ENCODE results near the gene ZNF670. TPM values are rescaled to one million over a fixed set of nuclear protein-coding genes. Genes with fewer than 3 reads are reported as not detected.

The ZNF670 gene
- total and polyA plus RNA-seq, 2 donors, result 3.0 to 4.7 TPM

- peaks cover 10 to 22% of the 10 kb centered on the region in 2 donors for H3K9me3 ChIP-seq (ENCODE audit: control insufficient read depth in 2 of 2, insufficient read depth in 1 of 2, low read length in 1 of 2)
- H3K36me3 ChIP-seq (ENCODE audit: control insufficient read depth in 2 of 2, insufficient read depth in 2 of 2, low read length in 1 of 2), result peaks cover 27 to 38% of the 10 kb centered on the region in 2 donors
- 98% methylated on average over 5 of the region's 5 CpGs for WGBS
Measured at GRCh38 chr1:247096544-247096943, 17.9 kb upstream of the ZNF670 start.

GRCh38 chr1:247096112-247096511 is 17.5 kb upstream of the ZNF670 start:
- H3K36me3 ChIP-seq (ENCODE audit: control insufficient read depth in 2 of 2, insufficient read depth in 2 of 2, low read length in 1 of 2), result peaks cover 27 to 33% of the 10 kb centered on the region in 2 donors
- 99% methylated on average over 3 of the region's 3 CpGs for WGBS
- peaks cover 10 to 22% of the 10 kb centered on the region in 2 donors for H3K9me3 ChIP-seq (ENCODE audit: control insufficient read depth in 2 of 2, insufficient read depth in 1 of 2, low read length in 1 of 2)
- no peaks in the 10 kb centered on the region for H3K4me1 ChIP-seq (ENCODE audit: control insufficient read depth in 2 of 2, insufficient read depth in 2 of 2, low read length in 2 of 2)
- DNase-seq (ENCODE audit: low read depth in 6 of 9, low spot score in 9 of 9), result no peak
- no peaks in the 10 kb centered on the region for H3K27me3 ChIP-seq (ENCODE audit: control insufficient read depth in 2 of 2, insufficient read depth in 1 of 2, low read length in 1 of 2)
- peak overlapping the region in 1 of 2 donors; percentile 18 for H3K27ac ChIP-seq (ENCODE audit: low read depth in 1 of 2, low read length in 1 of 2)
- H3K4me3 ChIP-seq (ENCODE audit: low read length in 2 of 2), result no peak overlapping the region

More at GRCh38 chr1:247096544-247096943, 17.9 kb upstream of the ZNF670 start:
- DNase-seq (ENCODE audit: low read depth in 6 of 9, low spot score in 9 of 9), result no peak
- Histone ChIP-seq H3K27ac (ENCODE audit: low read depth in 1 of 2, low read length in 1 of 2) (no peak overlapping the region), H3K4me3 (ENCODE audit: low read length in 2 of 2) (no peak overlapping the region), H3K27me3 (ENCODE audit: control insufficient read depth in 2 of 2, insufficient read depth in 1 of 2, low read length in 1 of 2) (no peaks in the 10 kb centered on the region), H3K4me1 (ENCODE audit: control insufficient read depth in 2 of 2, insufficient read depth in 2 of 2, low read length in 2 of 2) (no peaks in the 10 kb centered on the region)

DNA sequence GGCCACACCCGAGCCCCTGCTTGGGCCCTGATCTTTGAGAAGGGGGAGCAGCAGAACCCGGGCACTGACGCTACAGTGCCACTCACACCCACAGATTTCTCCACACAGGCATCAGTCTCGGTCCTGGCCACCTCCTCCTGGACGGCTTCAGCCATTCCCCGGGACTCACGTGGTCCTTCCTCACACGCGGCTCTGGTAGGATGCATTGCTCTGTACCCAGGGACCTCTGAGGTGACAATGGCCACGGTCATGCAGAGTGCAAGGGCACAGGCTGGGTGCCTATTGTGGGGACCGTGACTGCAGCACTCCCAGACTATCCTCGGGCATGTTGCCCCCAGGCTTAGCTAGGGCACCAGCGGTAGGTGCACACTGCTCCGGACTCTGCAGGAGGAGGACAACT is 11.8 kb upstream of the ZNF670 start:
- no peak overlapping the region for H3K4me3 ChIP-seq (ENCODE audit: low read length in 2 of 2)
- no peaks in the 10 kb centered on the region for H3K4me1 ChIP-seq (ENCODE audit: control insufficient read depth in 2 of 2, insufficient read depth in 2 of 2, low read length in 2 of 2)
- H3K27me3 ChIP-seq (ENCODE audit: control insufficient read depth in 2 of 2, insufficient read depth in 1 of 2, low read length in 1 of 2), result no peaks in the 10 kb centered on the region
- DNase-seq (ENCODE audit: low read depth in 6 of 9, low spot score in 9 of 9), result no peak
- WGBS, result 91% methylated on average over 14 of the region's 14 CpGs
- H3K27ac ChIP-seq (ENCODE audit: low read depth in 1 of 2, low read length in 1 of 2), result no peak overlapping the region
- H3K9me3 ChIP-seq (ENCODE audit: control insufficient read depth in 2 of 2, insufficient read depth in 1 of 2, low read length in 1 of 2), result peaks cover 0 to 6% of the 10 kb centered on the region in 2 donors
- H3K36me3 ChIP-seq (ENCODE audit: control insufficient read depth in 2 of 2, insufficient read depth in 2 of 2, low read length in 1 of 2), result no peaks in the 10 kb centered on the region

GRCh38 chr1:247089616-247090375 is 11.2 kb upstream of the ZNF670 start:
- Histone ChIP-seq H3K4me1 (ENCODE audit: control insufficient read depth in 2 of 2, insufficient read depth in 2 of 2, low read length in 2 of 2) (no peaks in the 10 kb centered on the region), H3K36me3 (ENCODE audit: control insufficient read depth in 2 of 2, insufficient read depth in 2 of 2, low read length in 1 of 2) (no peaks in the 10 kb centered on the region), H3K27me3 (ENCODE audit: control insufficient read depth in 2 of 2, insufficient read depth in 1 of 2, low read length in 1 of 2) (no peaks in the 10 kb centered on the region), H3K27ac (ENCODE audit: low read depth in 1 of 2, low read length in 1 of 2) (no peak overlapping the region), H3K9me3 (ENCODE audit: control insufficient read depth in 2 of 2, insufficient read depth in 1 of 2, low read length in 1 of 2) (peaks cover 0 to 12% of the 10 kb centered on the region in 2 donors), H3K4me3 (ENCODE audit: low read length in 2 of 2) (no peak overlapping the region)
- 86% methylated on average over 17 of the region's 17 CpGs for WGBS
- no peak for DNase-seq (ENCODE audit: low read depth in 6 of 9, low spot score in 9 of 9)

GRCh38 chr1:247088967-247089366 is 10.4 kb upstream of the ZNF670 start:
- no peaks in the 10 kb centered on the region for H3K36me3 ChIP-seq (ENCODE audit: control insufficient read depth in 2 of 2, insufficient read depth in 2 of 2, low read length in 1 of 2)
- peaks cover 0 to 12% of the 10 kb centered on the region in 2 donors for H3K9me3 ChIP-seq (ENCODE audit: control insufficient read depth in 2 of 2, insufficient read depth in 1 of 2, low read length in 1 of 2)
- H3K4me3 ChIP-seq (ENCODE audit: low read length in 2 of 2), result no peak overlapping the region
- H3K4me1 ChIP-seq (ENCODE audit: control insufficient read depth in 2 of 2, insufficient read depth in 2 of 2, low read length in 2 of 2), result no peaks in the 10 kb centered on the region
- no peak overlapping the region for H3K27ac ChIP-seq (ENCODE audit: low read depth in 1 of 2, low read length in 1 of 2)
- 89% methylated on average over 4 of the region's 4 CpGs for WGBS
- no peaks in the 10 kb centered on the region for H3K27me3 ChIP-seq (ENCODE audit: control insufficient read depth in 2 of 2, insufficient read depth in 1 of 2, low read length in 1 of 2)
- DNase-seq (ENCODE audit: low read depth in 6 of 9, low spot score in 9 of 9), result no peak

- 76% methylated on average over 1 of the region's 1 CpG for WGBS
- no peak for DNase-seq (ENCODE audit: low read depth in 6 of 9, low spot score in 9 of 9)
- H3K4me1 ChIP-seq (ENCODE audit: control insufficient read depth in 2 of 2, insufficient read depth in 2 of 2, low read length in 2 of 2), result no peaks in the 10 kb centered on the region
- H3K27me3 ChIP-seq (ENCODE audit: control insufficient read depth in 2 of 2, insufficient read depth in 1 of 2, low read length in 1 of 2), result no peaks in the 10 kb centered on the region
- peaks cover 0 to 12% of the 10 kb centered on the region in 2 donors for H3K9me3 ChIP-seq (ENCODE audit: control insufficient read depth in 2 of 2, insufficient read depth in 1 of 2, low read length in 1 of 2)
- no peaks in the 10 kb centered on the region for H3K36me3 ChIP-seq (ENCODE audit: control insufficient read depth in 2 of 2, insufficient read depth in 2 of 2, low read length in 1 of 2)
- no peak overlapping the region for H3K27ac ChIP-seq (ENCODE audit: low read depth in 1 of 2, low read length in 1 of 2)
- H3K4me3 ChIP-seq (ENCODE audit: low read length in 2 of 2), result no peak overlapping the region
Measured at GRCh38 chr1:247087256-247087655, 8.6 kb upstream of the ZNF670 start.

DNA sequence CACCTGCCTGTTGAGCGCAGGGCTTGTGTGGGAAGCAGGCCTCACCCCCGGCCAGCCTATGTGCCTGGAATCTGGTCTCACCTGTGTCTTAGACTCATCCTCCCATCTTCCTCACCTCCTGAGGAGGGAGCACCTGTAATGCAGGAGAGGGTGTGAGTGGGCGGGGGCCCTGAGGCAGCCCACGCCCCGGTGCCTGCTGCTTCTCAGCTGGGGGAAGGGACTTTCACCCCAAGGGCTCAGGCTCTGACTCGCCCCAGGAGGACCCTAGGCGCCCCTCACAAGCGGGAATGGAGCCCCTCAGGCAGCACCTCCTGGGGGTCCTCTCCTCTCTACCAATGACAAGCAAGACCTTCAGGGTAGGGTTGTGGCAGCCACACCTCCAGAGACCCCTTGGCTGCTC is 6.7 kb upstream of the ZNF670 start:
- Histone ChIP-seq H3K4me1 (ENCODE audit: control insufficient read depth in 2 of 2, insufficient read depth in 2 of 2, low read length in 2 of 2) (no peaks in the 10 kb centered on the region), H3K36me3 (ENCODE audit: control insufficient read depth in 2 of 2, insufficient read depth in 2 of 2, low read length in 1 of 2) (no peaks in the 10 kb centered on the region), H3K27me3 (ENCODE audit: control insufficient read depth in 2 of 2, insufficient read depth in 1 of 2, low read length in 1 of 2) (no peaks in the 10 kb centered on the region), H3K9me3 (ENCODE audit: control insufficient read depth in 2 of 2, insufficient read depth in 1 of 2, low read length in 1 of 2) (peaks cover 0 to 12% of the 10 kb centered on the region in 2 donors), H3K27ac (ENCODE audit: low read depth in 1 of 2, low read length in 1 of 2) (no peak overlapping the region), H3K4me3 (ENCODE audit: low read length in 2 of 2) (no peak overlapping the region)
- no peak for DNase-seq (ENCODE audit: low read depth in 6 of 9, low spot score in 9 of 9)
- 97% methylated on average over 8 of the region's 8 CpGs for WGBS

- H3K4me3 ChIP-seq (ENCODE audit: low read length in 2 of 2), result no peak overlapping the region
- no peaks in the 10 kb centered on the region for H3K4me1 ChIP-seq (ENCODE audit: control insufficient read depth in 2 of 2, insufficient read depth in 2 of 2, low read length in 2 of 2)
- peaks cover 0 to 12% of the 10 kb centered on the region in 2 donors for H3K9me3 ChIP-seq (ENCODE audit: control insufficient read depth in 2 of 2, insufficient read depth in 1 of 2, low read length in 1 of 2)
- H3K27ac ChIP-seq (ENCODE audit: low read depth in 1 of 2, low read length in 1 of 2), result no peak overlapping the region
- no peaks in the 10 kb centered on the region for H3K36me3 ChIP-seq (ENCODE audit: control insufficient read depth in 2 of 2, insufficient read depth in 2 of 2, low read length in 1 of 2)
- no peak for DNase-seq (ENCODE audit: low read depth in 6 of 9, low spot score in 9 of 9)
- 97% methylated on average over 8 of the region's 8 CpGs for WGBS
- no peaks in the 10 kb centered on the region for H3K27me3 ChIP-seq (ENCODE audit: control insufficient read depth in 2 of 2, insufficient read depth in 1 of 2, low read length in 1 of 2)
Measured at GRCh38 chr1:247084771-247085170, 6.2 kb upstream of the ZNF670 start.

DNA sequence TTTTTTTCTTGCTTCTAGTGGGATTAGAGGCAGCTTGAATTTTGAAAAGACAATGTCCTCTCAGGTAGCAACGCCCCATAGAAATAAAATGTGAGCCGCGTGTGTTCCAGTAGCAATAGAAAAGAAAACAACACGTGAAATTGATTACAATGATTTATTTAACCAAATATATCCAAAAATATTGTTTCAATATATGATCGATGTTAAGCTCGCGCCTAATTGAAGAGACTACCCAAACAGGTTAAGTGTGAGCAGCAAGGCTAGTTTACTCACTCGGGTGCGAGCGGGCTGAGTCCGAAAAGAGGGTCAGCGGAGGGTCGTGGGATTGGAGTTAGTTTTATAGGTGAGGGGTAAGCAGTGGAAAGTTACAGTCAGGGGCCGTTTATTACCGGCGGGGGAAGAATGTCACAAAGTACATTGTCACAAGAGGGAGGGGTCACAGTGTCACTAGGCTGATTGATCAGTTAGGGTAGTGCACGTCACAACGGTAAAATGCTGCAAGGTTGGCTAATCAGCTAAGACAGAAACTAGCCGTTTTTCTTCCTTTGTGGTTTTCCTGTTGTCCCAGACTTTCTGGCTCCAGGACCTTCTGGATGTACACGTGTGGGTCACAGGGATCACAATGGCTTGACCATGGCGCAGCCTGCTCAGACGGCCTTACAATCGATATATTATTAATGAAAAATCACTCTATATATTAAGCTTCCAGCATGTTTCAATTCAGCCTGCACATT is 697 bp upstream of the ZNF670 start:
- 41% methylated on average over 23 of the region's 23 CpGs for WGBS
- peaks cover 8 to 9% of the 10 kb centered on the region in 2 donors for H3K4me1 ChIP-seq (ENCODE audit: control insufficient read depth in 2 of 2, insufficient read depth in 2 of 2, low read length in 2 of 2)
- H3K27me3 ChIP-seq (ENCODE audit: control insufficient read depth in 2 of 2, insufficient read depth in 1 of 2, low read length in 1 of 2), result peaks cover 0 to 3% of the 10 kb centered on the region in 2 donors
- no peaks in the 10 kb centered on the region for H3K36me3 ChIP-seq (ENCODE audit: control insufficient read depth in 2 of 2, insufficient read depth in 2 of 2, low read length in 1 of 2)
- no peak for DNase-seq (ENCODE audit: low read depth in 6 of 9, low spot score in 9 of 9)
- no peak overlapping the region for H3K27ac ChIP-seq (ENCODE audit: low read depth in 1 of 2, low read length in 1 of 2)
- peak overlapping the region; percentile 92 to 94 for H3K4me3 ChIP-seq (ENCODE audit: low read length in 2 of 2)
- H3K9me3 ChIP-seq (ENCODE audit: control insufficient read depth in 2 of 2, insufficient read depth in 1 of 2, low read length in 1 of 2), result peaks cover 1 to 13% of the 10 kb centered on the region in 2 donors
